ENCODE results near the gene BCAS3.

BCAS3 gene

DNA sequence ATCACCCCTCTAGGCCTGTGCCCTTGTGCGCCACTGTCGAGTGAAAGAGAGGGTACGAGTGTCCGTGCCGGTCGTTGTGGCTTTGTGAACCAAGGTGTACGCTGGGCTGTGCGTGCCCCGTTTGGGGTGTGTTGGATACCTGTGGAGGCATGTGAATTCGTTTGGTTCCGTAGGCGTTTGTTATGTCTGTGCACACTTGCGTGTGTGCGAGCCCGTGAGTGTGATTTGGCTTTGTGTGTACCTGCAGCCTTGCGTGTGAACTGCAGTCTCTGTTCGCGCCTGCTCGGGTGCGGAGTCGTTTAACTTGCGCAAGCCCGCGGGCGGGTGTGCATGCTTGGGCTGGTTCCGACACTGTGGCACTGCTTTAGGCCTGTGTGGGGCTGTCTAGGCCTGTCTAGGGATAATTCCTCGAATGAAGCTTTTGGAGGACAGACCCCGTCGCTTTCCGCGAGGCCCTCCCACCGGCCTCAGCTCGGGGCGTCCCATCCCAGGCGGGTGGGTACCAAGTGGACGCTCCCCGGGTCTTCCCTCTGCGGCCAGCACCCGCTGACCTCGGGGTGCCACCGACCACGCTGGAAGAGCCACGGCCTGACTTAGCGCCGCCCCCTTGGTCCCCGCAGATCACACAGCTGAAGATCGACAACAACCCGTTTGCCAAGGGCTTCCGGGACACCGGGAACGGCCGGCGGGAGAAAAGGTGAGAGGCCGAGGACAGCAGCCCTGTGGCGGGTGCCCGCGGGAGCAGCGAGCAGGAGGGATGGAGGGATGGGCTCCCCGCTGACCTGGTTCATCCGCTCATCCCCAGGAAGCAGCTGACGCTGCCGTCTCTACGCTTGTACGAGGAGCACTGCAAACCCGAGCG is 726.4 kb downstream of the BCAS3 start:
- H3K27ac Mint-ChIP-seq = no peak overlapping the region
- H3K4me1 Mint-ChIP-seq = peaks cover 47% of the 10 kb centered on the region
- H3K4me3 Mint-ChIP-seq = peak overlapping the region; percentile 69
- ATAC-seq = no peak
- peaks cover 81% of the 10 kb centered on the region for H3K27me3 Mint-ChIP-seq
- no peaks in the 10 kb centered on the region for H3K9me3 Mint-ChIP-seq
- H3K36me3 Mint-ChIP-seq = no peaks in the 10 kb centered on the region

GRCh38 chr17:61404663-61404912 is 726.9 kb downstream of the BCAS3 start:
- Mint-ChIP-seq H3K36me3 (no peaks in the 10 kb centered on the region), H3K4me3 (peak overlapping the region; percentile 15), H3K4me1 (peaks cover 47% of the 10 kb centered on the region), H3K27ac (no peak overlapping the region), H3K9me3 (no peaks in the 10 kb centered on the region), H3K27me3 (peaks cover 83% of the 10 kb centered on the region)
- ATAC-seq = no peak

DNA sequence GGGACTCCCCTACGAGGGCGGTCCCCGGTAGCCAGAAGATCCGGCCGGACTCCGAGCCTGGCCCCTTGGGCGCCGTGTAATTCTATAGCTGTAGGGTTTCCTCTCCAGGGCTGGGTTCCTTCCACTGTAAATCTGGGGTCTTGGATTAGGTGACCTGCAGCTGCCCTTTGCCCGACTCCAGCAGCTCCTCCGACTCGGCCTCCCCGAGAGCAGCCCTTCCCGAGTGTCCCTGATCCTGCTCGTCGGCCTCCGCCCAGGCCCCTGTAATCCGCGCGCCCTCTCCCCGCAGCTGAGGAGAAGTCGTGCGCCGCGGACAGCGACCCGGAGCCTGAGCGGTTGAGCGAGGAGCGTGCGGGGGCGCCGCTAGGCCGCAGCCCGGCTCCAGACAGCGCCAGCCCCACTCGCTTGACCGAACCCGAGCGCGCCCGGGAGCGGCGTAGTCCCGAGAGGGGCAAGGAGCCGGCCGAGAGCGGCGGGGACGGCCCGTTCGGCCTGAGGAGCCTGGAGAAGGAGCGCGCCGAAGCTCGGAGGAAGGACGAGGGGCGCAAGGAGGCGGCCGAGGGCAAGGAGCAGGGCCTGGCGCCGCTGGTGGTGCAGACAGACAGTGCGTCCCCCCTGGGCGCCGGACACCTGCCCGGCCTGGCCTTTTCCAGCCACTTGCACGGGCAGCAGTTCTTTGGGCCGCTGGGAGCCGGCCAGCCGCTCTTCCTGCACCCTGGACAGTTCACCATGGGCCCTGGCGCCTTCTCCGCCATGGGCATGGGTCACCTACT is 727.4 kb downstream of the BCAS3 start:
- no peak overlapping the region for H3K27ac Mint-ChIP-seq
- no peaks in the 10 kb centered on the region for H3K9me3 Mint-ChIP-seq
- H3K4me1 Mint-ChIP-seq = peaks cover 51% of the 10 kb centered on the region
- ATAC-seq = no peak
- H3K4me3 Mint-ChIP-seq = peak overlapping the region; percentile 15
- H3K36me3 Mint-ChIP-seq = no peaks in the 10 kb centered on the region
- H3K27me3 Mint-ChIP-seq = peaks cover 86% of the 10 kb centered on the region

DNA sequence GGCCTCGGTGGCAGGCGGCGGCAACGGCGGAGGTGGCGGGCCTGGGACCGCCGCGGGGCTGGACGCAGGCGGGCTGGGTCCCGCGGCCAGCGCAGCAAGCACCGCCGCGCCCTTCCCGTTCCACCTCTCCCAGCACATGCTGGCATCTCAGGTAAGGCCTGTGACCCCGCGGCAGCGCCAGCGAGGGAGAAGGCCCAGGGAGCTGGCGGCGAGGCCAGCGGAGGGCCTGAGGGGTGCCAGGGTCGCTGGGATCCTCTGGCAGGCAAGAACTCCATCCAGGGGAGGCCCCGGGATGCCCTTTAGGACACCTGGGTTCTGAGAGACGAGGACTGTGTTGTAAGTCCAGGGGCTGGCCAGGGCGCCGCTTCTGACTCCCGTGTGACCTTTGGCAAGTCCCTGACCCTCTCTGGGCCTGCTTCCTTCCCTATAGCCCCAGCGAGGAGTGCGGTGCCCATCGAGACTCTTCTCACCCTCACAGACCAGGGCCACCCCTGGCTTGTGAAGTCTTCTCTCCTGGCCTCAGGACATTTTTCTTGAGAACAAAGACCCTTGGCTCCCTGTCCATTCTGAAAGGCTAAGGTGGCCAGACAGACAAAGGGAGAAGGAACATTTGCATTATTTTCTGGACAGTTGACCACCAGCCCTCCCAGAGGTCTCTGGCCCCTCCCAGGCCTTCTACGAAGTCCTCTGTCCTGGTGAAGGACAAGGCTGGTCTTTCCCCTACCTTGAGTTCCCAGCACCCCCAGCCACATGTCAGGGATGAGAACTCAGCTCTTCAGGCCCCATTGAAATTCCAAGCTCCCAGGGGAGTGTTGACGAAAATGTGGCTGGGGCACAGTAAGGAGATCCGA is 728.3 kb downstream of the BCAS3 start:
- H3K4me3 Mint-ChIP-seq = no peak overlapping the region
- no peaks in the 10 kb centered on the region for H3K36me3 Mint-ChIP-seq
- no peak for ATAC-seq
- peaks cover 89% of the 10 kb centered on the region for H3K27me3 Mint-ChIP-seq
- peaks cover 56% of the 10 kb centered on the region for H3K4me1 Mint-ChIP-seq
- H3K27ac Mint-ChIP-seq = no peak overlapping the region
- H3K9me3 Mint-ChIP-seq = no peaks in the 10 kb centered on the region

DNA sequence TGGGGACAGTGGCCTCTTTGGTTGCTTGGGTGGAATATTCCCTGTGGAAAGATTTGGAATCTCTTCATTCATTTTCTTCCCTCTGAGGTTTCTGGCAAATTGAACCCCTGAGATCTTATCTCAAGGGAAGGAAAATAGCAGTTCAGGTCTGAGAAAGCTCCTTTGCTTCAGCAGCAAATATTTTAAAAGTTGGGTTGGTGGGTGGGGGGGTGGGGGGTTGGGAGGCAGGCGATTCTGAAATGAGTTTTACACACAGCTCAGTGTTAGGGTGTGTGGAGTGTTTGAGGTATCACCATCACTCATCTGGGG is 728.8 kb downstream of the BCAS3 start:
- Mint-ChIP-seq H3K4me3 (no peak overlapping the region), H3K4me1 (peaks cover 56% of the 10 kb centered on the region), H3K36me3 (no peaks in the 10 kb centered on the region), H3K9me3 (no peaks in the 10 kb centered on the region), H3K27ac (no peak overlapping the region), H3K27me3 (peaks cover 83% of the 10 kb centered on the region)
- ATAC-seq = no peak

DNA sequence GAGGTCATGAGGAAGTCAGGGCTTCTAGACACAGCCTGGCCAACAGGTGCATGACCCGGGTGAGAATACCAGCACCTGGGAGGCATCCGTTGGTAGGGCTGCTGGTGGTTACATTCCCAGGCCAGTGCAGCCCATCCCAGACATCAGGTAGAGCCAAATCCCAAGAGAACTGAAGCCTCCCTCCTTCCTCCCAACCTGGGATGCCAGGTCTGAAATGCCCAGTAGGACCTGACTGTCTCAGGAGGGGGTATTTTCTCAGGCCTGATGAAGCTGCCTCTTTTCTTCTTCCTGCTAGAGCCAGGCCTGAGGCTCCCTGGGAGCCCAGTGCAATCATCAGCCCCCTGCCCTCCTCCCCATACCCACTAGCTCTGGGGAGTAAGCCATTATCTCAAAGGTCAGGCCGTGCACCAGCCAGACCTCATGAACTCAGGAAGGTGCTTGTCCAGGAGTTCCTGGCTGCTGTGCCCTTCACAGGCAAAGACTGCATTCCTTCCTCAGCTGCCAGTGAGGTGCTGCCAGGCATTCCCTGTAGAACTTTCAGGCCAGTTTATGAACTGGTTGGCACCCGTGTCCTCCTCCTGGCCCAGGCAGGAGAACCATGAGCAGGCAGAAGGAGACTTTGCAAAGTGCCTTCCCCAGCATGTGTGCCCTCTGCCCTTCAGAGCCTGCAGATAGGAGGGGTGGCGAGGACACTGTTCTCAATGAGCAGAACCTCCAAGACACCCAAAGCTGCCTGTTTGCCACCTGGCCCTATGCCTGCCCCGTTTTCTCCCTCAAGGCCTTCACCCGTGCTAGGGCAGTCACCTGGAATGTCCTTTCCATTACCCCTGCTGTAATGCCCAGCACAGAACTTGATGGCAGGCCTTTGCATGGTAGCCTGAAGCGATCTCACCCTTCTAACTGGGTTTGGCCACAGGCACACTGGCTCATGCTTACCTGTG is 729.6 kb downstream of the BCAS3 start:
- no peaks in the 10 kb centered on the region for H3K9me3 Mint-ChIP-seq
- no peaks in the 10 kb centered on the region for H3K36me3 Mint-ChIP-seq
- peaks cover 50% of the 10 kb centered on the region for H3K4me1 Mint-ChIP-seq
- no peak overlapping the region for H3K4me3 Mint-ChIP-seq
- no peak for ATAC-seq
- H3K27me3 Mint-ChIP-seq = peaks cover 76% of the 10 kb centered on the region
- H3K27ac Mint-ChIP-seq = no peak overlapping the region

DNA sequence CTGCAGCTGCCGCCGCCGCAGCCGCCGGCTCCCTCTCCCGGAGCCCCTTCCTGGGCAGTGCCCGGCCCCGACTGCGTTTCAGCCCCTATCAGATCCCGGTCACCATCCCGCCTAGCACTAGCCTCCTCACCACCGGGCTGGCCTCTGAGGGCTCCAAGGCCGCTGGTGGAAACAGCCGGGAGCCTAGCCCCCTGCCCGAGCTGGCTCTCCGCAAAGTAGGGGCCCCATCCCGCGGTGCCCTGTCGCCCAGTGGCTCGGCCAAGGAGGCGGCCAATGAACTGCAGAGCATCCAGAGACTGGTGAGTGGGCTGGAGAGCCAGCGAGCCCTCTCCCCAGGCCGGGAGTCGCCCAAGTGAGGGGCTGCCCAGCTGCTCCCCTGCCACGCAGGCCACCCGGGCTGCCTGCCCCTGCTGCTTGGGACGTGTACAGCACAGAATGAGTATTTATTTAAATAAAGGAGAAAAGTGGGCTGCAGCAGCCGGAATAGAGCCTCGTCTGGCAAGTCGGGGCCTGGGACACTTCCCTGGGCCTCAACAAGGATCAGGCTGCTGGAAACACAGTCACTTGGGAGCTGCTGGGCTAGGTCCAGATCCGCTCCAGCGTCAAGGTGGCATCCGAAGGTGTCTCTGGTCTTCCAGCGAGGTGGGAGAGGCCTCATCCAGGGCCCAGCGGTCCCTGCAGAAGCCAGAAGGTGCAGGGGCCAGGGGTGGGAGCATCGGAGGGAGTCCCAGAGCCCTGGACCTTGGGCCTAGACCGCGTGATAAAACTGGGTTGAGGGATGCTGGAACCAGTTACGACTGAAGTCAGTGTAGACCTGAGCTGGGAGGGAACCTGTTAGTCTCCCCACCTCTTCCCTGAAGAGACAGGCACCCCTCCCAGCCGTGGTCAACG is 730.7 kb downstream of the BCAS3 start:
- peak overlapping the region; percentile 61 for H3K4me3 Mint-ChIP-seq
- peaks cover 44% of the 10 kb centered on the region for H3K4me1 Mint-ChIP-seq
- no peak overlapping the region for H3K27ac Mint-ChIP-seq
- no peaks in the 10 kb centered on the region for H3K9me3 Mint-ChIP-seq
- no peak for ATAC-seq
- no peaks in the 10 kb centered on the region for H3K36me3 Mint-ChIP-seq
- peaks cover 70% of the 10 kb centered on the region for H3K27me3 Mint-ChIP-seq

- H3K4me1 Mint-ChIP-seq = peaks cover 39% of the 10 kb centered on the region
- H3K36me3 Mint-ChIP-seq = no peaks in the 10 kb centered on the region
- ATAC-seq = peak; percentile 56
- no peak overlapping the region for H3K27ac Mint-ChIP-seq
- peaks cover 60% of the 10 kb centered on the region for H3K27me3 Mint-ChIP-seq
- H3K9me3 Mint-ChIP-seq = no peaks in the 10 kb centered on the region
- peak overlapping the region; percentile 74 for H3K4me3 Mint-ChIP-seq
These were observed 731.9 kb downstream of the BCAS3 start for GRCh38 chr17:61409301-61410112.

- Mint-ChIP-seq H3K36me3 (no peaks in the 10 kb centered on the region), H3K27ac (no peak overlapping the region), H3K4me3 (peak overlapping the region; percentile 74), H3K27me3 (peaks cover 53% of the 10 kb centered on the region), H3K9me3 (no peaks in the 10 kb centered on the region), H3K4me1 (peaks cover 39% of the 10 kb centered on the region)
- peak; percentile 54 for ATAC-seq
These were observed 732.7 kb downstream of the BCAS3 start for GRCh38 chr17:61410141-61411010.

DNA sequence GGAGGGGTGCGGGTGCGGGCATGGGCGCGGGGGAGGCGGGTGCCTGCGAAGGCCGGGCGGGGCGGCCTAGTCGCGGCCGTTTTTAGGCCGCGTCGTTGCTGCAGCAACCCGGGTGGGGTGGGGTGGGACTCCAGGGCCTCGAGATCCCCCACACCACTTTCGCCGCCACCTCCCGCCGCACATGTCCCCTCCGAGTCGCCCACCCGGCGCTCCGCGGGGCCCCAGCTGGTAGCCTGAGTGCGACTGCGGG is 733.3 kb downstream of the BCAS3 start:
- H3K9me3 Mint-ChIP-seq = no peaks in the 10 kb centered on the region
- ATAC-seq = no peak
- no peaks in the 10 kb centered on the region for H3K36me3 Mint-ChIP-seq
- peaks cover 39% of the 10 kb centered on the region for H3K4me1 Mint-ChIP-seq
- no peak overlapping the region for H3K27ac Mint-ChIP-seq
- H3K4me3 Mint-ChIP-seq = peak overlapping the region; percentile 79
- peaks cover 51% of the 10 kb centered on the region for H3K27me3 Mint-ChIP-seq

- no peak for ATAC-seq
- Mint-ChIP-seq H3K27me3 (peaks cover 51% of the 10 kb centered on the region), H3K4me3 (peak overlapping the region; percentile 79), H3K9me3 (no peaks in the 10 kb centered on the region), H3K27ac (no peak overlapping the region), H3K4me1 (peaks cover 42% of the 10 kb centered on the region), H3K36me3 (no peaks in the 10 kb centered on the region)
These were observed 733.9 kb downstream of the BCAS3 start for GRCh38 chr17:61411261-61412142.

All from stimulated activated memory B cell treated with anti-CD40 and anti-IgM and Interleukin-4, amounts not matched to agents 10 μg/mL and 1 μg/mL and 100 μg/mL, for 72 hours (primary cell).